HG03354 (cell line): ENCODE measurements around the gene TMEM120B.
"Not testable (repeated sequence)": the region's sequence is repeated elsewhere in the genome, so short reads cannot be mapped to it uniquely, and the experiment has no call there.

ENCODE experiments used
- ATAC-seq: cut with Tn5 transposase; IDR thresholded peaks from one replicate; pipeline ENCODE4 v1.9.1; 2021; ENCODE audit warnings: mild to moderate bottlenecking; ENCODE audit not compliant: unreplicated experiment, poor library complexity, severe bottlenecking

Gene TMEM120B

DNA sequence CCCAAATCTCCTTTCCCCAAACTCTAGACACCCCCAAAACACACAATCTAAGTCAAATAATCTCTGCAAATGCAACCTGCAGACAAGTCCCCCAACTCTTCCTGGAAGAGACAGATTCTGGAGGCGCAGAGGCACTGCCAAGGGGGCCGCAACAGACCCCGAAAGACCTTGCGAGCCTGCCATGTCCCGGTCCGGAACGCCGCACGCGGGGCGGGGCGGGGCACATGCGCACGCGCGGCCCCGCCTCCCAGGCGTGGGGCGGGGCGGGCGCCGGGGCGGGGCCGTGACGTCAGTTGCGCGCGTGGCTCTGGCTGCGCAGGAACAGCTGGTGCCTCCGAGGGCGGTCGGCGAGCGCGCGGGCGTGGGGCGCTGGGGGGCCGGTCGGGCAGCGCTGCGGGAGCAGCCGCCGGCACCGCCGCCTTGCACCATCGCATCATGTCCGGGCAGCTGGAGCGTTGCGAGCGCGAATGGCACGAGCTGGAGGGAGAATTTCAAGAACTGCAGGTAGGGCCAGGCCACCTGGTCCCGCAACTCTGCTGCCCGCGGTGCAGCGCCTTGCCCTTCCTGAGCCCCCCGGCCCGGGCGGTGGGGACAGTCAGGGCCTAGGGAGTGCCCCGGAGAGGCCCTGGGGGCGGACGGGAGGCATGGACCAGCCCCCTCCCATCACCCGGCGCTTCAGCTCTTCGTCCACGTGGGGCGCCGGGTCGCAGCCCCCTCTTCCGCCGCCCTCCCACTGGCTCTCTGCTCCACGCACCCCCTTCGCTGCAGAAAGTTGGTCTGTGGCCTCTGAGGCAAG is at the start of gene TMEM120B:
TSS of gene TMEM120B (plus strand) at position 292 of the 796 bp plus-strand sequence. CDS start at position 436, 144 bp downstream.
- ATAC-seq: peak; percentile 82

DNA sequence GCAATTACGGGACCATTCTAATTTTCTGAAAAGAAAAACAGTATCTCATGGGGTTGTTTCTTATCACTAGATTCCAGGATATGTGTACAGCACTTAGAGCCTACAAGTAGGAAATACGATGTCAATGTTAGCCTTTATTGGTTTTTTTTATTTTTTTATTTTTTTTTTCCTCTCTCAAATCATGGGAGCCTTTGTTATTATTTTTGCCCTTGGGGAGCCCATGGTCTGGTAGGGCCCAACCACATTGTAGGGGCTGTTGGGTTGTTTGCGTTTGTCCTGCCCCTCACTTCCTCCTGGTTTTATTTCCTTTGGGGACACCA is 49.0 kb upstream of the TMEM120B start:
- no peak for ATAC-seq

DNA sequence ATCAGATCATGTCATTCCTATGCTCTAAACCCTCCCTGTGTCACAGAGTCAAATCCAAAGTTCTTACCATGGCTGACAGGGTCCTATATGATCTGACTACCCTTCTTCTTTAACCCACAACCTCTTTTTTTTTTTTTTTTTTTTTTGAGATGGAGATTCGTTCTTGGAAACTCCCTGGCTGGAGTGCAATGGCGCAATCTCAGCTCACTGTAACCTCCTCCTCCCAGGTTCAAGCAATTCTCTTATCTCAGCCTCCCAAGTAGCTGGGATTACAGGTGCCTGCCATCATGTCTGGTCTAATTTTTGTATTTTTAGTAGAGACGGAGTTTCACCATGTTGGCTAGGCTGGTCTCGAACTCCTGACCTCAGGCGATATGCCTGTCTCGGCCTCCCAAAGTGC is 45.7 kb upstream of the TMEM120B start:
- ATAC-seq: not testable (repeated sequence)

DNA sequence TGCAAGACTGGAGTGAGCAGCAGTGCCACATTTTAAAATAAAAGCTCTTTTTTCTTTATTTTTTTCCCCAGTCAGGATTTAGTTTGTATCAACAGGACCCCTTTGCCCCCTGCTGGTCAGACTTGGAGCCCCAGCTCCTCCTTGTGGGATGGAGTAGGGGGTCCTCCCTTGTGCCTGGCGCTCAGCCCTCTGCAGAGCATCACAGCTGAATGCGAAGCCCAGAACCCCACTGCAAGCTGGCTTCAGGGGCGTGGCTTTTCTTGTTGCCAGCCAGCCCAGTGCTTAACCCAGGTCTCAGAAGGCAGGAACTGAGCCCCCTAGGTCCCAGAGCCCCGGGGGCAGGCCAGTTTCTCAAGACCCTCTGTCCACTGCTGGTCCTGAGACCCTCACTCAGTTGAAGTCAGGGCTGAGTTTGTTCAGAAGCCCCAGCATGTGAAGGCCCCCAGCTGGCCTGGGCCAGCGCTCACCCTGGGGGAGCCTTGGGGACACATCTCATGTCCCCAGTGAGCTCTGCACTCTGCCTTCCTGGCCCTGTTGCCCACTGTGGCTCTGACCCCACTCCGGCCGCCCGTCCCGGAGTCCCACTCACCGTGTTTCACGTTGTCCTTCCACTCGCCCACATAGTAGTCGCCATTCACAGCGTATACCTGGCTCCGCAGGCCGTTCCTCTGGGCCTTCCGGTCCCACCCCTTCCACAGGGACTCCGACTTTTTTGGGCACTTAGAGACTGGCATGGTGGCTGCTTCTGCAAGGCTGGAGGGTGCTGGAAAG is 43.6 kb upstream of the TMEM120B start:
- no peak for ATAC-seq

DNA sequence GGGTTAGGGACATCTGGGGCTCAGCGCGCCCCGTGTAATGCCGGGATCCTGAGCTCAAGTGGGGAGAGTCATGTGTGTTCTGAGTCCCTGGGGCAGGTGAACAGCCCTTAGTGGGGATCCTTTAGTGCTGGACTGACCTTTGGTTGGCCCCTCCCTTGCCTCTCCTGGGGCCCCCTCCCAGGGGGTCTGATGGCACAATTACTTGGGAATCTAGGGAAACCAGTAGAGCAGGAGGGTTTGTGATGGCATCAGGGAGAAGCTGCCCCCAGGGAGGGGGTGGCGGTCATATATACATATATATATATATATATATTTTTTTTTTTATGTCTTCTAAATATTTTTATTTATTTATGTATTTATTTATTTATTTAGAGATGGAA is 43.0 kb upstream of the TMEM120B start, which contains the start of gene MORN3:
TSS of gene MORN3 (minus strand) at position 134 of the 380 bp plus-strand sequence. CDS start 171 bp downstream, outside the sequence.
- no peak for ATAC-seq

DNA sequence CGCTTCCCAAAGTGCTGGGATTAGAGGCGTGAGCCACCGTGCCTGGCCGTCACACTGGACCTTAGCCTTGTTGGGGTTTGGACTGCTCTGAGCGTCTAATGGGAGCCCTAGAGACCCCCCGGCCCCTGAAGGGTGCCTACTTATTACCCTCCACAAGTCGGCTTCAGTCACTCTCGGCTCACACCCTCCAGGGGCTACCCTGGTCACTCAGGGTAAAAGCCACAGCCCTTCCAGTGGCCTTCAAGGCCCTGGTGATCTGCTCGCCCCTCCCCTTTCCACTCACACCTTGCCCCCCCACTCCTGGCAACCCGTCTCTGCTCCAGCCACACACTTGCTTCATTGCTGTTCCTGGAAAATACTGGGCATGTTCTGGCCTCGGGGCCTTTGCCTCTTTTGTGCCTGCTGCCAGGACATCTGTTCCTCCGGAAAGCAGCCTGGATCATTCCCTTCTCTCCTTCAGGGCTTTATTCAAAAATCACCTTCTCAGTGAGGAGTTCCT is 39.5 kb upstream of the TMEM120B start:
- no peak for ATAC-seq

DNA sequence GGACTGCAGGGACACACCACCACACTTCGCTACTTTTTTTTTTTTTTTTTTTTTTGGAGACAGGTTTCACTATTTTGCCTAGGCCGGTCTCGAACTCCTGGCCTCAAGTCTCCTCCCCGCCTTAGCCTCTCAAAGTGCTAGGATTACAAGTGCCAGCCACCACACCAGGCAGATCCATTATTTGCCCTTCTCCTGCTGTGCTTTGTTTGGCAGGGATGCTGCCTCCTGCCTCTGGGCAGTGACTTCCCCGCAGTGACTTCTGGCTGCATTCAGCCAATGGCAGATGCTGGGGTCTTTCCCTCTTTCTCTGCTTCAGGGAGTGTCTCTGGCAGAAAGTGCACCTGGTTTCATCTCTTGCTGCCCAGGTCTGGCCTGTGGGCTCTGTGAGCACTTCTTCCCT is 36.4 kb upstream of the TMEM120B start:
- ATAC-seq: no peak

DNA sequence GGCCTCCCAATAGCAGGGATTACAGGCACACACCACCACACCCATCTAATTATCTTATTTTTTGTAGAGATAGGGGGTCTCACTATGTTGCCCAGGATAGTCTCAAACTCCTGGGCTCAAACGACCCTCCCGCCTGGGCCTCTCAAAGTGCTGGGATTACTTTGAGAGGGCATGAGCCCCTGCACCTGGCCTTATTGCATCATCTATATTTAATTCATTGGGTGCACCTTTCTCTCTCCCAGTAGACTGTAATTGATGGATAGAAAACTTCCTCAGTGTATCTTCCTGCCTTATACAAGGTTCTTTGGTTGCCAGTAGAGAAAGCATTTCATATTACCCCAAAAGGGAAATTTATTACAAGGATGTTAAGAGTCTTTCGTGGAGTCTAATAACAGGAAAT is 34.2 kb upstream of the TMEM120B start:
- no peak for ATAC-seq

DNA sequence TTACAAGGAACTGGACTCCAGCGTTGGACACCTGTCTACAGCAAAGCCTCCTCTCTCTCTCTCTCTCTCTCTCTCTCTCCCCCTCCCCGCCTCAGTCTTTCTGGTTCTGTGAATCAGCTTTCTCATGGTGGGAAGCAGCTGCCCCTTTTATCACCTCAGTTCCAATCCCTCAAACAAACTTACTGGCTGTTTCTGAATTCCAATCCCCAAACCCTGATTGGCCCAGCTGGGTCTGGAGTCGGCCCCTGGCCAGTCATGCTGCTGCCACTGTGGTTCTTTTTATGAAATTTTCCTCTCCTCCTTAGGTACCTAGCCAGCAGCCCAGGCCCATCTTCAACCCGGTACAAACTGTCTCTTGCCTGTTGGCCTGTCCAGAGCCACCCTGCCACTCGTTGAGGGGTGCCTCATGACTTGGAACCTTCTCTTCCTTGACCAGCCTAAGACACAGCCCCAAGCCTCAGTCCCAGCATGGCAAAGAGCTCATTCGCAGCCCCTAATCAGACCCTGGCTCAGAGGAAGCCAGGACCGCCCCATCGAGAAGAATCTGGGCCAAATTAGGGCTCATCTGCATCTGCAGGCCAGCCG is 33.7 kb upstream of the TMEM120B start:
- ATAC-seq: no peak

DNA sequence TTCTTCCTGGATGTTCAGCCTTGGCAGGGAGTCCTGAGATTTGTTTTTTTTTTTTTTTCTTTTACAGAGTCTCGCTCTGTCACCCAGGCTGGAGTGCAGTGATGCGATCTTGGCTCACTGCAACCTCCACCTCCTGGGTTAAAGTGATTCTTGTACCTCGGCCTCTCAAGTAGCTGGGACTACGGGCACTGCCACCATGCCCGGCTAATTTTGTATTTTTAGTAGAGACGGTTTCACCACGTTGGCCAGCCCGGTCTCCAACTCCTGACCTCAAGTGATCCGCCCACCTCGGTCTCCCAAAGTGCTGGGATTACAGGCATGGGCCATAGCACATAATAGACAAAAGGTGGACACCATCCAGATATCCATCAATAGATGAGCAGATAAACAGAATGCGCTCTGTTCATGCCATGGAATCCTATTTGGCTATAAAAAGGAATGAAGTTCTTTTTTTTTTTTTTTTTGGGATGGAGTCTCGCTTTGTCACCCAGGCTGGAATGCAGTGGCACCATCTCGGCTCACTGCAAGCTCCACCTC is 32.8 kb upstream of the TMEM120B start:
- ATAC-seq: not testable (repeated sequence)

DNA sequence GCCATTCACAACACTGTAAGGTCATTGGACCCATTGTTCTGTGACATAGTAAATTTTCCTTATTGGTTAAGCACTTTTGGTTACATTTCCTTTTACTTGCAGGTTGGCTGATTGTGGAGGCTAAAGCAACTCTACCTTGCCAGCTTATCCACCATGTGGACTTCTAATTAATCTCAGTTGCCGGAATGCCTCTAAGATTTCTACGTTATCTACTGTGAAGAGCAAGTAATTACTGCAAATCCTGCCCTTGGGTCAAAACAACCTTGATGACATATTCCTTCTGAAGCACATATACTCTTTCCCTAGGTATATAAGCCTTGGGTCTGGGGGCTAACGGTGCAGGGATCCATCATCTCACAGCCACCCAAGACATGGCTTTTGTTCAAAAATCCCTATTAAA is 23.6 kb upstream of the TMEM120B start:
- no peak for ATAC-seq

DNA sequence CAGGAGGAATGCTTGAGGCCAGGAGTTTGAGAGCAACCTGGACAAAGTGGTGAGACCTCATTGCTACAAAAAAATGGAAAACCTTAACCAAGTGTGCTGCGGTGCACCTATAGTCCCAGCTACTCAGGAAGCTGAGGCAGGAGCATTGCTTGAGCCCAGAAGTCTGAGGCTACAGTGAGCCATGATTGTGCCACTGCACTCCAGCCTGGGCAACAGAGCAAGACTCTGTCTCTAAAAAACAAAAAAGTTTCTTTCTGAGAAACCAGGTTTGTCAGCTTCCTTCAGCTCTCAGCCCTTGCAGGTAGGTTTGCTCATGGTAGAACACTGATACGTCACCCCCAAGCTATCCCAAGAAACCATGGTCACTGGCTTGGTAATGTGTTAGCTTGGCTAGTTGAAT is 23.1 kb upstream of the TMEM120B start:
- ATAC-seq: no peak

DNA sequence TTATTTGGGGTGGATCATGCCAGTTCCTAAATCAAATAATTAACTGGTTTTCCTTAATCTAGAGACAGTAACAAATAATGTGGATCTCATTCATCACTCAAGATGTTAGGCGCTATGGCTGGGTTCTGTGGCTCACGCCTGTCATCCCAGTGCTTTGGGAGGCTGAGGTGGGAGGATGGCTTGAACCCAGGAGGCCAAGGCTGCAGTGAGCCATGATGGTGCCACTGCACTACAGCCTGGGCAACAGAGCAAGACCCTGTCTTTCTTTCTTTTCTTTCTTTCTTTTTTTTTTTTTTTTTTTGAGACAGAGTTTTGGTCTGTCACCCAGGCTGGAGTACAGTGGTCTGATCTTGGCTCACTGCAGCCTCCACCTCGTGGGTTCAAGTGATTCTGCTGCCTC is 19.8 kb upstream of the TMEM120B start:
- not testable (repeated sequence) for ATAC-seq

DNA sequence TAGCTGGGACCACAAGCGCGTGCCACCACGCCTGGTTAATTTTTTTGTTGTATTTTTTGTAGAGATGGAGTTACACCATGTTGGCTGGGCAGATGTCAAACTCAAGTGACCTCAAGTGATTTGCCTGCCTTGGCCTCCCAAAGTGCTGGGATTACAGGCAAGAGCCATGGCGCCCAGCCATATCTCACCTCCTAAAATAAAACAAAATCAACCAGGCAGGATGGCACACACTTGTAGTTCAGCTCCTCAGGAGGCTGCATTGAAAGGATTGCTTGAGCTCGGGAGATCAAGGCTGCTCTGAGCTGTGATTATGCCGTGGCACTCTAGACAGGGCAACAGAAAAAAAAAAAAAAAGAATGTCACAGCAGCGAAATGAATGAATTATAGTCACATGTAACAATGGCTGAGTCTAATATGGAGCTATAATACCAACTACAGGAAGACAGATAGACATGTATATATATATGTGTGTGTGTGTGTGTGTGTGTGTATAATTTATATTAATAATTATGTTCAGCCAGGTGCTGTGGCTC is 19.3 kb upstream of the TMEM120B start:
- no peak for ATAC-seq

DNA sequence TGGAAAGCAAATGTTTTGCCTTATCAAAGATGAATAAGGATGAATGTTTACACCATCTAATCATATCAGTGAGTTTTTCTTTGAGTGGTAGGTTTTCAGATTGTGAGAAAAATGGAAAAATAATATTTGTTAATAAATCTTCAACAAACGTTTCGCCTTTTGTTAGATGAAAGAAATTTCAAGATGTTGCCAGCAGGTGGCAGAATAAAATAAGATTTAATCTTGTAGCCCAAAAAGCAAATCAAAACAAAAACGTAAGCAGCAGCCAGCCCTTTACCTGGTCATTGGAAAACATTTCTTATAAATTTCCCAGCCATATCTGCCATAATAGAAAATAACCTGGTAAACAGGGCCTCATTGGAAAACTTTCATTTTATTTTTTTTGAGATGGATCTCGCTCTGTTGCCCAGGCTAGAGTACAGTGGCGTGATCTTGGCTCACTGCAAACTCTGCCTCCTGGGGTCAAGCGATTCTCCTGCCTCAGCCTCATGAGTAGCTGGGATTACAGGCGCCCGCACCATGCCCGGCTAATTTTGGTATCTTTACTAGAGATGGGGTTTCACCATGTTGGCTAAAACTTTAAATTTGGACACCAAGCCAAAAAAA is 15.4 kb upstream of the TMEM120B start:
- no peak for ATAC-seq

DNA sequence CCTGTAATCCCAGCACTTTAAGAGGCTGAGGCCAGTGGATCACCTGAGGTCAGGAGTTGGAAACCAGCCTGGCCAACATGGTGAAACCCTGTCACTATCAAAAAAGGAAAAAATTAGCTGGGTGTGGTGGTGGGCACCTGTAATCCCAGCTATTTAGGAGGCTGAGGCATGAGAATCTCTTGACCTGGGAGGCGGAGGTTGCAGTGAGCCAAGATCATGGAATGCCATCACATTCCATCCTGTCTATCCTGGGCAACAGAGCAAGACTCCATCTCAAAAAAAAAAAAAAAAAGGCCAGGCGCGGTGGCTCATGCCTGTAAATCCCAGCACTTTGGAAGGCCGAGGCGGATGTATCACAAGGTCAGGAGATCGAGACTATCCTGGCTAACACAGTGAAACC is 14.7 kb upstream of the TMEM120B start:
- ATAC-seq: not testable (repeated sequence)

DNA sequence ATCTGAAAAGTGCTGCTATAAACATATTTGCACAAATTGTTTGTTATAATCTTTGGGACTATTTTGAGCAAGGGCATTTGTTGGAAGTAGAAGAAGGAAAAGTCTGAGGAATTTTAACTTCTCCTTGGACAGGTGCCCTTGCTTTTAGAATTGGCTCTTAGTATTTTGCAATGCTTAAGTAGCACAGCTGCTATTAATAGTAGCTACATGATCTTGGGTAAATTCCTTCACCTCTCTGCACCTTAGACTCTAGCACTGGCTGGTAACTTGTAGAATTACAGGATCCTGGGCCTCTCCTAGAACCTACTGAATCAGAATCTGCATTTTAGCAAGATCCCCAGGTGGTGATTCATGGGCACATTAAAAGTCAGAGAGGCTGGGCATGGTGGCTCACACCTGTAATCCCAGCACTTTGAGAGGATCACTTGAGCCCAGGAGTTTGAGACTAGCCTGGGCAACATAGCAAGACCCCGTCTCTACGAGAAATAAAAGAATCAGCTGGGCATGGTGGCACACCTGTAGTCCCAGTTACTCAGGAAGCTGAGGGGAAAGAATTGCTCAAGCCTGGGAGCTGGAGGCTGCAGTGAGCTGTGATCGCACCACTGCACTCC is 10.8 kb upstream of the TMEM120B start:
- ATAC-seq: no peak

DNA sequence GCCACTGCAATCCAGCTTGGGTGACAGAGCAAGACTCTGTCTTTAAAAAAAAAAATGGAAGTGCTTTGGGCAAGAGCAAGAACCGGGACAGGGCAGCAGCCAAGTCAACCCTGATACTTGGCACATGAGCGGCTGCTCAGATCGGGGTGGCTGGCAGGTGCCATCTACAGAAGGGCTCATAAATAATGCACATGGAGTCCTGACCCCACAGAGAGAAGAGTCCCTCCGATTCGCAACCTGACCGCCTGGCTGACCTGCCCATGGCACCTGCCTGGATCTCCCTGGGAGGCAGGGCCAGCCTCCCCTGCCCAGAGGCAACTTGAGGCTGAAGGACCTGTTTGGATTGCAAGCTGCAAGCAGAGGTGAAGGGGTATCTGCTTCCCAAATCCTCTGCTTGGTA is 9.6 kb upstream of the TMEM120B start:
- no peak for ATAC-seq

DNA sequence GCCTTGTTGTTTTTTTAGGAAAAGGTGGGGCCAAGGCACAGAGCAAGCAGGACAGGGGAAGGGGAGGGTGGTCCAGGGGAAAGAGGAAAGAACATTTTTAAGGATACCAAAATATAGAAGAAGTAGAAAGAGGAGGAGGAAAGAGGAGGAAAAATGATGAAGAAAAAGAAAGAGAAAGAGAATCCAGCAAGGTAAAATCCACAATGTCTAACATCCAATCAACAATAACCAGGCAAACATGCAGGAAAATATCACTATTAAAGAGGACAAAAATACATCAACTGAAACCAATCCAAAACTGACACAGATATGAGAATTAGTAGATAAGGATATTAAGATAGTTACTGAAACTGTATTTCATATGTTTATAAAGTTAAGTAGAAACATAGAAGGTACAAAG is 7.0 kb upstream of the TMEM120B start:
- no peak for ATAC-seq
